Fibroblast of lung (primary cell): ENCODE results near the gene MSX1.

Experiments used
- CTCF ChIP-seq, 2 donors: IDR thresholded peaks in 1 of 2; conservative IDR thresholded peaks in 1 of 2; 1 replicate in 1 of 2; 2 replicates in 1 of 2; pipeline ENCODE4 v1.5.1; 2011 to 2012; ENCODE audit warnings: low read length in 2 of 2, control low read depth in 1 of 2, inconsistent platforms in 1 of 2, low read depth in 1 of 2, mild to moderate bottlenecking in 1 of 2
- EZH2 ChIP-seq: IDR thresholded peaks from 2 replicates; pipeline ENCODE4 v1.5.1; 2012; ENCODE audit warnings: low read length, control low read depth, mild to moderate bottlenecking; ENCODE audit errors: missing control alignments

DNA sequence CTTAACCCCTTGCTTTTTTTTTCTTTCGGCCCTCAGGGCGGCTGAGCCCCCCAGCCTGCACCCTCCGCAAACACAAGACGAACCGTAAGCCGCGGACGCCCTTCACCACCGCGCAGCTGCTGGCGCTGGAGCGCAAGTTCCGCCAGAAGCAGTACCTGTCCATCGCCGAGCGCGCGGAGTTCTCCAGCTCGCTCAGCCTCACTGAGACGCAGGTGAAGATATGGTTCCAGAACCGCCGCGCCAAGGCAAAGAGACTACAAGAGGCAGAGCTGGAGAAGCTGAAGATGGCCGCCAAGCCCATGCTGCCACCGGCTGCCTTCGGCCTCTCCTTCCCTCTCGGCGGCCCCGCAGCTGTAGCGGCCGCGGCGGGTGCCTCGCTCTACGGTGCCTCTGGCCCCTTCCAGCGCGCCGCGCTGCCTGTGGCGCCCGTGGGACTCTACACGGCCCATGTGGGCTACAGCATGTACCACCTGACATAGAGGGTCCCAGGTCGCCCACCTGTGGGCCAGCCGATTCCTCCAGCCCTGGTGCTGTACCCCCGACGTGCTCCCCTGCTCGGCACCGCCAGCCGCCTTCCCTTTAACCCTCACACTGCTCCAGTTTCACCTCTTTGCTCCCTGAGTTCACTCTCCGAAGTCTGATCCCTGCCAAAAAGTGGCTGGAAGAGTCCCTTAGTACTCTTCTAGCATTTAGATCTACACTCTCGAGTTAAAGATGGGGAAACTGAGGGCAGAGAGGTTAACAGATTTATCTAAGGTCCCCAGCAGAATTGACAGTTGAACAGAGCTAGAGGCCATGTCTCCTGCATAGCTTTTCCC, 3.4 kb downstream of the MSX1 start:
- no peak for TF ChIP-seq CTCF (conservative IDR thresholded peaks at IDR 0.05 in 1 of 2, IDR thresholded peaks at IDR 0.05 in 1 of 2; ENCODE audit: low read depth in 1 of 2, low read length in 2 of 2)
- no peak for TF ChIP-seq EZH2
